ENCODE data around the gene LTBP1. TPM values are rescaled to one million over a fixed set of nuclear protein-coding genes. Genes with fewer than 3 reads are reported as not detected.

Gene LTBP1
- total and polyA plus RNA-seq, 2 experiments from 2014 or later = 15.7 to 49.8 TPM

- Histone ChIP-seq H3F3A (replicated peaks; ENCODE audit: low read depth) (no peaks in the 10 kb centered on the region), H3K4me3 (no peak overlapping the region), H3K4me1 (ENCODE audit: insufficient read depth) (no peaks in the 10 kb centered on the region), H3K79me2 (replicated peaks; ENCODE audit: insufficient read depth) (no peaks in the 10 kb centered on the region), H3K4me2 (no peak overlapping the region), H3K36me3 (ENCODE audit: insufficient read depth) (no peaks in the 10 kb centered on the region), H2AFZ (no peak overlapping the region), H3K27ac (ENCODE audit: low read depth) (no peak overlapping the region), H4K20me1 (replicated peaks; ENCODE audit: insufficient read depth) (no peaks in the 10 kb centered on the region), H3K9me2 (ENCODE audit: insufficient read depth) (peaks cover 18% of the 10 kb centered on the region; the same call in 1 of the 2 replicates), H3K27me3 (ENCODE audit: insufficient read depth) (no peaks in the 10 kb centered on the region)
- TF ChIP-seq ZNF114 (CRISPR knock-in tag; IDR thresholded peaks at IDR 0.05) = no peak
- no peak for TF ChIP-seq EZH2phosphoT487 (IDR thresholded peaks at IDR 0.05; ENCODE audit: unreplicated experiment)
- no peak for TF ChIP-seq ZNF462 (CRISPR knock-in tag; IDR thresholded peaks at IDR 0.05)
- no peak for TF ChIP-seq POLR2AphosphoS5 (IDR thresholded peaks at IDR 0.05; ENCODE audit: low read depth)
- no peak for TF ChIP-seq EZH2 (IDR thresholded peaks at IDR 0.05; ENCODE audit: low read depth, unreplicated experiment)
- no peak for TF ChIP-seq REST (IDR thresholded peaks at IDR 0.05; ENCODE audit: unreplicated experiment)
- Mint-ChIP-seq H3K27me3 (ENCODE audit: insufficient read depth, low read depth, poor library complexity) (peaks cover 2% of the 10 kb centered on the region), H3K36me3 (ENCODE audit: low read depth) (no peaks in the 10 kb centered on the region), H3K27ac (no peak overlapping the region), H3K4me1 (no peaks in the 10 kb centered on the region), H3K9me3 (no peaks in the 10 kb centered on the region), H3K4me3 (no peak overlapping the region)
- no peak for ATAC-seq
- DNase-seq (ENCODE audit: low spot score) = no peak
Observed at GRCh38 chr2:33337981-33338380, 391.2 kb downstream of the LTBP1 start.

Measured in GM23338 (cell line).